ENCODE measurements around the gene SNTA1. TPM values are rescaled to one million over a fixed set of nuclear protein-coding genes. Genes with fewer than 3 reads are reported as not detected.

Gene SNTA1
- total and polyA plus RNA-seq, 9 of the 15 experiments (the other 6 are each of a cell fraction or from before 2014, with no cell fraction given), result 1.2 to 40.8 (median 20.3) TPM

DNA sequence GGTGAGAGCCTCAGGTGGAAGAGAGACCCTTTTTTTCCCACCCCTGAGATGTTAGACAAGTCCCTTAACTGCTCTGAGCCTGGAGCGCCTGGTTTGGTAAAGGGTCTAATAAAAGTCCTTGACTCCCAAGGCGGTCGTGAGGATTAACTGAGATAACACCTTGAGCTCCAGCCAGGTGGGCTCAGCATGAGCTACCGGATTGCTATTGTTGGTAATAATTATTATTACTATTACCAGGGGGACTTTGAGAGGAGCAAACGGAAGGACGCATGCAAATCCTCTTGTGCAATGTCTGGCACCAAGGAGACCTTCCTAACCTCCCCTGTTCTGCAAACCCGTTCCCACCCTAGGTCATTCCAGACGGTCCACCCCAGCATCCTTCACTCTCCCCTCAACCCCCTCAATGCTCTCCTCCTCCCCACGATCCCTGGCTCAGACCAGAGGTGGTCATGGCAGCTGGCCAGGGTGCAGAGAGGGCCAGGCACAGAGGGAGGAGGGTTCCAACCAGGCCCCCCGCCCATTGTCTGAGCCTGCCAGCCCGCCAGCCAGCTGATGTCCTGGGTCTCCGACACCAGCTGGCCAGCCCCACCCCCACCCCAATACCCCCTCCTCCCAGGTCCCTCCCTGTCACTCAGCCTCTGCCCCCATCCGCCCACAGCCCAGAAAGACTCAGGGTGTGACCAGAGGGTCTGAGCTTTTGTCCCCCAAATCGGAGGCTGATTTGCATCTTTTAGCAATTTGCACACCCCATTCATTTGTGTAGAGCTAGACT is 32.0 kb upstream of the SNTA1 start:
- intact Hi-C loops (cut with micrococcal nuclease), result no loop called here
- CTCF ChIA-PET (ENCODE audit: low intra/inter-chr PET ratio), result no interaction called here

More for the DNA sequence above, 32.0 kb upstream of the SNTA1 start:
- Histone ChIP-seq H3K9ac (ENCODE audit: insufficient read depth in 1 of 2, low read depth in 2 of 2, low read length in 2 of 2) (no peak overlapping the region; a peak in 1 of 4 replicates), H3K27me3 (ENCODE audit: control insufficient read depth in 2 of 2, insufficient read depth in 2 of 2, low read length in 2 of 2) (peaks cover 5 to 16% of the 10 kb centered on the region in 2 experiments; a peak in 4 of 5 replicates), H3K79me2 (ENCODE audit: control insufficient read depth, insufficient read depth, low read length) (no peaks in the 10 kb centered on the region), H3K27ac (ENCODE audit: extremely low read depth, low read depth, low read length) (peak overlapping the region; percentile 2; the same call in 1 of the 3 replicates), H3K4me1 (replicated peaks in 1 of 2; ENCODE audit: control insufficient read depth in 2 of 2, insufficient read depth in 2 of 2, low read length in 2 of 2) (peaks cover 2 to 14% of the 10 kb centered on the region in 2 experiments), H2AFZ (ENCODE audit: low read depth, low read length) (no peak overlapping the region), H3K9me3 (replicated peaks; ENCODE audit: control insufficient read depth, insufficient read depth, low read depth, low read length) (no peaks in the 10 kb centered on the region), H3K9me1 (ENCODE audit: control insufficient read depth, insufficient read depth, low read length) (no peaks in the 10 kb centered on the region), H3K4me3 (no peak overlapping the region), H4K20me1 (replicated peaks; ENCODE audit: control insufficient read depth, insufficient read depth, low read length) (0 out of 2 replicates have a peak, but pooled peaks cover 7% of the 10 kb centered on the region), H3K36me3 (ENCODE audit: control insufficient read depth, insufficient read depth, low read length) (no peaks in the 10 kb centered on the region), H3K4me2 (ENCODE audit: insufficient read depth, low read length) (peak overlapping the region; percentile 45; the same call in 1 of the 2 replicates)
- FAIRE-seq (no peak), ATAC-seq (peak; percentile 21), DNase-seq (ENCODE audit: extremely low read depth in 1 of 4, low spot score in 3 of 4) (peak in 2 of 4 experiments; percentile 23 to 25)
- POLR2A ChIA-PET, result interaction anchor here (0.5 to 2.2 kb wide), 3 partner anchors 12 to 14 kb away, joined by 3 to 6 read pairs (median 3); partner anchors contain the start of gene CBFA2T2
- in situ Hi-C loops (cut with MboI), result no loop called here
- TF ChIP-seq CEBPB (tag; IDR thresholded peaks at IDR 0.05) (0 out of 2 replicates have a peak, but pooled peaks have one; percentile 19), ZNF785 (CRISPR knock-in tag; IDR thresholded peaks at IDR 0.05) (no peak), ZNF780A (CRISPR knock-in tag; IDR thresholded peaks at IDR 0.05) (no peak), NFIC (IDR thresholded peaks at IDR 0.05) (0 out of 2 replicates have a peak, but pooled peaks have one; percentile 16), SMARCA5 (IDR thresholded peaks at IDR 0.05) (no peak)
- TF ChIP-seq, protein P1, sequence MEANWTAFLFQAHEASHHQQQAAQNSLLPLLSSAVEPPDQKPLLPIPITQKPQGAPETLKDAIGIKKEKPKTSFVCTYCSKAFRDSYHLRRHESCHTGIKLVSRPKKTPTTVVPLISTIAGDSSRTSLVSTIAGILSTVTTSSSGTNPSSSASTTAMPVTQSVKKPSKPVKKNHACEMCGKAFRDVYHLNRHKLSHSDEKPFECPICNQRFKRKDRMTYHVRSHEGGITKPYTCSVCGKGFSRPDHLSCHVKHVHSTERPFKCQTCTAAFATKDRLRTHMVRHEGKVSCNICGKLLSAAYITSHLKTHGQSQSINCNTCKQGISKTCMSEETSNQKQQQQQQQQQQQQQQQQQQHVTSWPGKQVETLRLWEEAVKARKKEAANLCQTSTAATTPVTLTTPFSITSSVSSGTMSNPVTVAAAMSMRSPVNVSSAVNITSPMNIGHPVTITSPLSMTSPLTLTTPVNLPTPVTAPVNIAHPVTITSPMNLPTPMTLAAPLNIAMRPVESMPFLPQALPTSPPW (CRISPR knock-in tag; IDR thresholded peaks at IDR 0.05), result peak; percentile 34; the same call in 1 of the 2 replicates
- TF ChIP-seq, protein P2, sequence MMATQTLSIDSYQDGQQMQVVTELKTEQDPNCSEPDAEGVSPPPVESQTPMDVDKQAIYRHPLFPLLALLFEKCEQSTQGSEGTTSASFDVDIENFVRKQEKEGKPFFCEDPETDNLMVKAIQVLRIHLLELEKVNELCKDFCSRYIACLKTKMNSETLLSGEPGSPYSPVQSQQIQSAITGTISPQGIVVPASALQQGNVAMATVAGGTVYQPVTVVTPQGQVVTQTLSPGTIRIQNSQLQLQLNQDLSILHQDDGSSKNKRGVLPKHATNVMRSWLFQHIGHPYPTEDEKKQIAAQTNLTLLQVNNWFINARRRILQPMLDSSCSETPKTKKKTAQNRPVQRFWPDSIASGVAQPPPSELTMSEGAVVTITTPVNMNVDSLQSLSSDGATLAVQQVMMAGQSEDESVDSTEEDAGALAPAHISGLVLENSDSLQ (IDR thresholded peaks at IDR 0.05), result peak; percentile 72
- BruUV-seq (replicated peaks), result no TSS peak
- WGBS (ENCODE audit: insufficient coverage, low coverage, missing lambda C conversion rate), result 11% methylated on average over 12 of the region's 14 CpGs
